Panc1 (cell line): ENCODE results near the gene LOXL1. TPM values are rescaled to one million over a fixed set of nuclear protein-coding genes. Genes with fewer than 3 reads are reported as not detected.

Experiments
- ATAC-seq: fragments of 200-7000 bp; cut with Tn5 transposase; 2 replicates; pipeline ENCODE4 v1.9.1; 2020; ENCODE audit warnings: mild to moderate bottlenecking, moderate library complexity
- BruUV-seq: library from RNA; stranded (reverse); fragments of 400-500 nt; replicated peaks from 2 replicates; lab custom pipeline; 2021; lab: Mats Ljungman, UMichigan
- CTCF ChIA-PET: fragments of 300-600 bp; sonication (Branson Sonifier 250); formaldehyde crosslinking; loops from one replicate; lab custom pipeline; 2022; ENCODE audit warnings: antibody characterized with exemption; lab: Charles Lee
- POLR2A ChIA-PET: fragments of 300-600 bp; sonication (Branson Sonifier 250); formaldehyde crosslinking; loops from one replicate; lab custom pipeline; 2022; ENCODE audit warnings: antibody characterized with exemption; lab: Charles Lee
- DNase-seq: peaks from one replicate; pipeline ENCODE4 v3.0.0-alpha.2; 2010; ENCODE audit warnings: low read depth, low spot score
- H3K27ac ChIP-seq: 2 replicates; pipeline ENCODE4 v1.5.1; 2011; ENCODE audit warnings: mild to moderate bottlenecking, low read length, inconsistent platforms
- H3K27me3 ChIP-seq: fragments of 200-500 bp; sonication (Bioruptor generic); 2 replicates; pipeline ENCODE4 v1.6.0; 2014; ENCODE audit warnings: low read length, inconsistent platforms; ENCODE audit not compliant: control insufficient read depth, insufficient read depth
- H3K36me3 ChIP-seq: fragments of 200-500 bp; sonication (Bioruptor generic); 2 replicates; pipeline ENCODE4 v1.5.1; 2014; ENCODE audit warnings: inconsistent platforms, mild to moderate bottlenecking, low read length, moderate library complexity; ENCODE audit not compliant: control insufficient read depth, insufficient read depth
- H3K4me1 ChIP-seq: 2 replicates; pipeline ENCODE4 v1.5.1; 2011; ENCODE audit warnings: inconsistent platforms, mild to moderate bottlenecking, low read length, moderate library complexity; ENCODE audit not compliant: control insufficient read depth, insufficient read depth
- H3K4me3 ChIP-seq, 2 experiments: 2 replicates each; pipeline ENCODE4 v1.5.1; 2011 to 2012; ENCODE audit warnings: low read depth in 2 of 2, low read length in 2 of 2, mild to moderate bottlenecking in 2 of 2, inconsistent platforms in 1 of 2, moderate library complexity in 1 of 2
- H3K9me3 ChIP-seq: fragments of 200-500 bp; sonication (Bioruptor generic); 2 replicates; pipeline ENCODE4 v1.5.1; 2014; ENCODE audit warnings: low read depth, mild to moderate bottlenecking, inconsistent platforms, low read length, moderate library complexity; ENCODE audit not compliant: control insufficient read depth, insufficient read depth
- CTCF ChIP-seq: fragments of 450-650 bp; IDR thresholded peaks from 2 replicates; pipeline ENCODE4 v1.5.1; 2017; ENCODE audit warnings: mild to moderate bottlenecking
- POLR2AphosphoS5 ChIP-seq: IDR thresholded peaks from 2 replicates; pipeline ENCODE4 v1.6.1; 2012; ENCODE audit warnings: mild to moderate bottlenecking, low read depth, low read length, moderate library complexity
- REST ChIP-seq, 2 experiments: IDR thresholded peaks; 2 replicates each; pipeline ENCODE4 v1.6.1; 2011 to 2012; ENCODE audit warnings: low read depth in 2 of 2, control low read depth in 1 of 2, low read length in 1 of 2, mild to moderate bottlenecking in 1 of 2, moderate library complexity in 1 of 2; ENCODE audit not compliant: insufficient read depth in 1 of 2
- SIN3A ChIP-seq: IDR thresholded peaks from 2 replicates; pipeline ENCODE4 v1.6.1; 2012; ENCODE audit warnings: low read depth, mild to moderate bottlenecking, low read length, moderate library complexity, borderline replicate concordance; ENCODE audit not compliant: insufficient read depth
- TCF7L2 ChIP-seq: IDR thresholded peaks from 2 replicates; pipeline ENCODE4 v1.6.1; 2011; ENCODE audit warnings: mild to moderate bottlenecking, low read depth, low read length, inconsistent platforms
- in situ Hi-C: cut with HindIII; loops from 2 replicates; pipeline ENCODE4 v1.10.0; 2016; ENCODE audit warnings: low sequenced_read_pairs, low pct_unique_long_range_greater_than_20kb
- intact Hi-C: fragments of 100-400 bp; cut with micrococcal nuclease; formaldehyde crosslinking; loops from one replicate; pipeline ENCODE4 v1.10.0; 2022; ENCODE audit not compliant: unreplicated experiment
- total RNA-seq: library from RNA; stranded (reverse); gene quantifications from one replicate; pipeline ENCODE4 v1.2.1, GENCODE V29; 2021; ENCODE audit not compliant: unreplicated experiment

The LOXL1 gene
- total RNA-seq, 1 experiment from 2014 or later: 18.6 TPM

GRCh38 chr15:73902121-73903020 is 23.9 kb upstream of the LOXL1 start:
- ChIA-PET POLR2A (interaction anchor here (0.5 kb wide), 1 partner anchor 67 kb away, joined by 4 read pairs; no protein-coding TSS in a partner anchor), CTCF (no interaction called here)
- intact Hi-C loops: no loop called here
- no peaks in the 10 kb centered on the region for H3K4me1 ChIP-seq
- no peak for ATAC-seq
- no peaks in the 10 kb centered on the region for H3K9me3 ChIP-seq
- no peak overlapping the region for H3K4me3 ChIP-seq
- H3K36me3 ChIP-seq: no peaks in the 10 kb centered on the region
- no peaks in the 10 kb centered on the region; the same call in 1 of the 2 replicates for H3K27me3 ChIP-seq
- in situ Hi-C loops: no loop called here
- H3K27ac ChIP-seq: no peak overlapping the region
- TF ChIP-seq TCF7L2: no peak
- no peak for TF ChIP-seq SIN3A
- TF ChIP-seq REST (IDR thresholded peaks at IDR 0.05; ENCODE audit: insufficient read depth in 1 of 2, low read depth in 2 of 2, low read length in 1 of 2): no peak
- no peak for TF ChIP-seq CTCF
- TF ChIP-seq POLR2AphosphoS5: no peak
- DNase-seq: no peak
- no TSS peak for BruUV-seq

- H3K9me3 ChIP-seq: no peaks in the 10 kb centered on the region
- POLR2A ChIA-PET: no interaction called here
- intact Hi-C loops (no loop called here), in situ Hi-C loops (no loop called here)
- CTCF ChIA-PET: no interaction called here
- no peaks in the 10 kb centered on the region for H3K4me1 ChIP-seq
- no peak overlapping the region for H3K27ac ChIP-seq
- H3K36me3 ChIP-seq: no peaks in the 10 kb centered on the region
- TF ChIP-seq SIN3A (no peak), CTCF (no peak), POLR2AphosphoS5 (no peak), REST (IDR thresholded peaks at IDR 0.05; ENCODE audit: insufficient read depth in 1 of 2, low read depth in 2 of 2, low read length in 1 of 2) (no peak), TCF7L2 (no peak)
- no TSS peak for BruUV-seq
- no peaks in the 10 kb centered on the region; the same call in 1 of the 2 replicates for H3K27me3 ChIP-seq
- no peak for ATAC-seq
- H3K4me3 ChIP-seq: no peak overlapping the region
- no peak for DNase-seq
Observed at GRCh38 chr15:73904026-73904815, 22.0 kb upstream of the LOXL1 start.
